Peyer's patch (tissue), 4 donors: Measurements from ENCODE around the gene PTCRA.

Experiments
- CTCF ChIP-seq, 6 experiments: fragments of 450-650 bp in 4 of 6; fragments of 200-600 bp in 2 of 6; sonication (generic) in 1 of 6; IDR thresholded peaks; one replicate each; pipeline ENCODE4 v1.5.1; 2017 to 2019; ENCODE audit warnings: antibody characterized with exemption in 6 of 6, mild to moderate bottlenecking in 3 of 6, moderate library complexity in 1 of 6
- POLR2A ChIP-seq, 2 donors: fragments of 450-650 bp; IDR thresholded peaks; one replicate each; pipeline ENCODE4 v1.5.1; 2017; ENCODE audit warnings: antibody characterized with exemption in 2 of 2, mild to moderate bottlenecking in 2 of 2, moderate library complexity in 2 of 2

GRCh38 chr6:42952389-42952788 is 36.5 kb downstream of the PTCRA start:
- TF ChIP-seq POLR2A (IDR thresholded peaks at IDR 0.05) (no peak), CTCF (IDR thresholded peaks at IDR 0.05) (no peak)
